Measurements from ENCODE around the gene MYNN.

Gene MYNN

DNA sequence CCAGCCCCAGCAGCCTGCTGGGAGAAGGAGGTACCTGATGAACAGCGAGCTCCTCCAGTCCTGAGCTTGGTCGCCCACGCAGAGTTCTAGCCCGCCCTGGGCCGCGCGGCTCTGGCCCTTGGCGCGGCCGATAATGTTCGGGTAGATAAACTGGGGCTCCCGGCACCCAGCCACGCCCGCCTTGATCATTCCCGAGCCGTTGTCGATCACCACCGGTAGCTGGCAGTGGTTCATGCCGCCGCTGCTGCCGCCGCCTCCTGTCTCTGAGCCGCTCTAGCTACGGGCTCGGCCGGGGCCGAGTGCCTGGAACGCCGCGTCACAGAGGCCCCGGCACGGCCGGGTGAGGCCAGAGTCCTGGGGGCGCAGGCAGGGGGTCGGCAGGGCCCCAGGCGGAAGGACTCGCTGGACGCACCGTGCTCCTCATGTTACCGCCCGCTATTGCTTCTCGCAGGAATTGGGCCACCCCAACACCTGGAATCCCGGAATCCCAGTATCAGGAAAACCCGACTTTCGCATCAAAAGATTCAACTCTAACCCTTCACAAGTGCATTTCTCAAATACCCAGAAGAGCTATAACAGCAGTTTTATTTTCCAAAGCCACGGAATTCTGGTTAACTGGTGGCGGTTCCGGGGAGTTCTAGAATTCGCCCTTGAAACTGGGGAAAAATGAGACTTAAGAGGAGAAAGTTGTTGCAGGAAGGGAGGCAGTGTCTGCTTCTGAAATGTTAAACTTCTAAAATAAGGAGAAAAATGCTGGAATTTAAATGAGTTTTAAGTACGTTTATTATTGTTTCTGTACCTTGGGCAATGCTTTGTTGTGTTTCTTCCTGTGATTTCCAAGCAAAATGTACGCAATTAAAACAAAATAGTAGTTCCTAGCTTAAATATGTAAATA lies 3.7 kb upstream of the MYNN start, which contains the start of gene ACTRT3:
ACTRT3 (minus strand) TSS at position 275 of the 895 bp plus-strand sequence; CDS start at position 234, 41 bp downstream.
- Histone ChIP-seq H2BK12ac (ENCODE audit: low read length) (no peak within 1 kb of the TSS), H3K27ac (replicated peaks; ENCODE audit: low read length) (peak within 1 kb of the TSS; percentile 73), H3K9ac (ENCODE audit: low read depth, low read length, poor library complexity) (peak within 1 kb of the TSS; percentile 44), H3K4me3 (ENCODE audit: low read length in 2 of 2) (peak within 1 kb of the TSS; percentile 21 to 81), H2BK15ac (ENCODE audit: low read length) (no peak within 1 kb of the TSS), H3K9me3 (replicated peaks in 1 of 2; ENCODE audit: control insufficient read depth in 2 of 2, insufficient read depth in 1 of 2, low read depth in 1 of 2, low read length in 2 of 2) (no peaks in the 10 kb centered on the region), H2AK5ac (ENCODE audit: low read depth, low read length) (no peak within 1 kb of the TSS), H3K4me2 (ENCODE audit: insufficient read depth, low read length, poor library complexity, severe bottlenecking) (peak within 1 kb of the TSS; percentile 69), H2BK120ac (ENCODE audit: low read depth, low read length) (no peak within 1 kb of the TSS), H3K14ac (ENCODE audit: low read length) (no peak within 1 kb of the TSS), H3K27me3 (ENCODE audit: control insufficient read depth in 3 of 3, insufficient read depth in 3 of 3, low read depth in 1 of 3, low read length in 3 of 3) (no peaks in the 10 kb centered on the region), H2AFZ (ENCODE audit: low read length) (peak within 1 kb of the TSS; percentile 90), H3K4me1 (ENCODE audit: control insufficient read depth in 2 of 2, insufficient read depth in 1 of 2, low read depth in 1 of 2, low read length in 2 of 2) (peaks cover 2 to 6% of the 10 kb centered on the region in 2 donors), H3K4ac (ENCODE audit: low read length) (no peak within 1 kb of the TSS), H3K18ac (ENCODE audit: low read length) (peak within 1 kb of the TSS; percentile 80), H3K36me3 (replicated peaks in 1 of 2; ENCODE audit: control insufficient read depth in 2 of 2, insufficient read depth in 2 of 2, low read length in 2 of 2) (peaks cover 2 to 5% of the 10 kb centered on the region in 2 donors), H3K23ac (ENCODE audit: low read depth, low read length, poor library complexity) (peak within 1 kb of the TSS; percentile 73), H3K79me1 (ENCODE audit: low read depth, low read length) (peaks cover 3% of the 10 kb centered on the region), H4K91ac (ENCODE audit: low read depth, low read length, poor library complexity) (no peak within 1 kb of the TSS), H4K8ac (ENCODE audit: low read depth, low read length) (no peak within 1 kb of the TSS), H2BK5ac (ENCODE audit: low read length) (no peak within 1 kb of the TSS)
- DNase-seq (ENCODE audit: low spot score), result peak; percentile 78
- WGBS, 2 donors (ENCODE audit: extremely low coverage in 2 of 2, insufficient read length in 2 of 2, insufficient replicate concordance in 1 of 2), result no CpG with 5 or more reads among the region's 51 CpGs

DNA sequence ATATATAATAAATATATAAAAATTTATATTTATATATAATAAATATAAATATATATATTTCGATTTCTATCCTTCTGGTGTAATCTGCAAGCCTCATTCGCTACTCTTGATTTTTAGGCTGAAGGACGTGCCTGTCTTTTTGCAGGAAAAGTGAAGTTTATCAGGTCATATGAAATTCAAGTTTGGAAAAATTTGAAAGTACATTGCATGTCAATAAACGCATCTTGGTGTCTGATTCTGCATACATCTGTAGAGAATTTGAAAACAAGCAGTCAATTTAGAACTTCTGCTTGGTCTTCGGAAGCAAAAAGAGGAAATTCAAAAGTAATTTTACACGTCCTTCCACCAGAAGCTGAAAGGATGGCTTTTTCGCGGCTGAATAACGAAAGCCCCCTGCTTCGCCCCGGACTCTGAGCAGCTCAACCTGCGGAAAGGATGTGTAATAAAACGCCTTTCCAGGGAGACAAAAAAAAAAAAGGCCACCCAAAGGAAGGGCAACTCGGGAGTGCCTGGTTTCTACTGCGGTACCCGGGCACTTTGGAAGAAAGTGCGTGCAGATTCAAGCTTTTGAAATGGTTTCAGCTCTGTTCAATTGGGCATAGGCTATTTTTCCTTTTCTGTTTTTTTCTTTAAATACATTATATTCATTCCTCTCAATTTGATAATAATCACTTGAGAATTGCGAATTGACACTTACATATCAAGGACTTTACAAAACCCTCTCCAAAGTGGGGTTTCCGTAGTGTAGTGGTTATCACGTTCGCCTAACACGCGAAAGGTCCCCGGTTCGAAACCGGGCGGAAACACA lies 1.5 kb upstream of the MYNN start:
- H3K27ac ChIP-seq (replicated peaks; ENCODE audit: low read length), result peak overlapping the region; percentile 84
- H3K14ac ChIP-seq (ENCODE audit: low read length), result no peak overlapping the region
- H3K23ac ChIP-seq (ENCODE audit: low read depth, low read length, poor library complexity), result no peak overlapping the region
- H3K4me1 ChIP-seq (ENCODE audit: control insufficient read depth in 2 of 2, insufficient read depth in 1 of 2, low read depth in 1 of 2, low read length in 2 of 2), result peaks cover 2 to 6% of the 10 kb centered on the region in 2 donors
- DNase-seq (ENCODE audit: low spot score), result peak; percentile 92
- no peak overlapping the region for H3K18ac ChIP-seq (ENCODE audit: low read length)
- H3K79me1 ChIP-seq (ENCODE audit: low read depth, low read length), result peaks cover 3% of the 10 kb centered on the region
- no peak overlapping the region for H2BK5ac ChIP-seq (ENCODE audit: low read length)
- H2AK5ac ChIP-seq (ENCODE audit: low read depth, low read length), result no peak overlapping the region
- H3K9ac ChIP-seq (ENCODE audit: low read depth, low read length, poor library complexity), result no peak overlapping the region
- no peak overlapping the region for H2BK15ac ChIP-seq (ENCODE audit: low read length)
- H2AFZ ChIP-seq (ENCODE audit: low read length), result peak overlapping the region; percentile 100
- peak overlapping the region; percentile 83 to 86 for H3K4me3 ChIP-seq (ENCODE audit: low read length in 2 of 2)
- no peaks in the 10 kb centered on the region for H3K9me3 ChIP-seq (replicated peaks in 1 of 2; ENCODE audit: control insufficient read depth in 2 of 2, insufficient read depth in 1 of 2, low read depth in 1 of 2, low read length in 2 of 2)
- no peak overlapping the region for H2BK120ac ChIP-seq (ENCODE audit: low read depth, low read length)
- H3K4me2 ChIP-seq (ENCODE audit: insufficient read depth, low read length, poor library complexity, severe bottlenecking), result peak overlapping the region; percentile 48
- H2BK12ac ChIP-seq (ENCODE audit: low read length), result no peak overlapping the region
- H3K36me3 ChIP-seq (replicated peaks in 1 of 2; ENCODE audit: control insufficient read depth in 2 of 2, insufficient read depth in 2 of 2, low read length in 2 of 2), result peaks cover 4 to 25% of the 10 kb centered on the region in 2 donors
- WGBS, 2 donors (ENCODE audit: extremely low coverage in 2 of 2, insufficient read length in 2 of 2, insufficient replicate concordance in 1 of 2), result no CpG with 5 or more reads among the region's 27 CpGs
- no peaks in the 10 kb centered on the region for H3K27me3 ChIP-seq (ENCODE audit: control insufficient read depth in 3 of 3, insufficient read depth in 3 of 3, low read depth in 1 of 3, low read length in 3 of 3)
- H3K4ac ChIP-seq (ENCODE audit: low read length), result no peak overlapping the region
- H4K91ac ChIP-seq (ENCODE audit: low read depth, low read length, poor library complexity), result no peak overlapping the region
- H4K8ac ChIP-seq (ENCODE audit: low read depth, low read length), result no peak overlapping the region

DNA sequence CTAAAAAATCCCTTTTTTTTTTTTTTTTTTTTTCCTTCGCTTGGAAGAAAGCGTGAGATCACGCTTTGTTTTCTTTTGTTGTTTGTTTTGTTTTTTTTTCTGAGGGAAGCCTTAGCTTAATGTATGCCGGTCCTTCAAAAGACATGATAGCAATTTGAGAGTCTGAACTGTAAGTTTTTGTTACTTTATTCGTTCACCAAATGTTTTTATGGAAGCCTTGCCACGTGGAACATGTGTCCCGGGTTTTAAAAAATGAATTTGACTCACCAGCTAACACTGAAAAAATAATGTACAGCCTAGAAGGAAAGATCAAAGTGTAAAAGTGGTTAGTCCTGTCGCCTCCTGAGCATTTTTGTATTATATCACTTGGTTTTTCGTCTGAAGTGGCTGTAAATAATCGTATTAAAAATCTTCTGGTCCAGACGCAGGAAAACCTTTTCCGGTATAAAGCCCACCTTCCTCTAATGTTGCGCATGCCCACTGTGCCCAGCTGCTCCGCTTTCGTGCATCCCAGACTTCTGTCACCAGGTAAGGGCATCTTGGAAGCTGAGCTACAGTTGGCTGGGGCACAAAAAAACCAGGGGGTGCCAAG lies 795 bp upstream of the MYNN start:
- Histone ChIP-seq H3K27ac (replicated peaks; ENCODE audit: low read length) (peak overlapping the region; percentile 81), H3K9ac (ENCODE audit: low read depth, low read length, poor library complexity) (no peak overlapping the region), H3K4me1 (ENCODE audit: control insufficient read depth in 2 of 2, insufficient read depth in 1 of 2, low read depth in 1 of 2, low read length in 2 of 2) (peaks cover 2 to 6% of the 10 kb centered on the region in 2 donors), H3K14ac (ENCODE audit: low read length) (no peak overlapping the region), H2BK5ac (ENCODE audit: low read length) (peak overlapping the region; percentile 94), H2BK120ac (ENCODE audit: low read depth, low read length) (no peak overlapping the region), H3K79me1 (ENCODE audit: low read depth, low read length) (peaks cover 5% of the 10 kb centered on the region), H3K36me3 (replicated peaks in 1 of 2; ENCODE audit: control insufficient read depth in 2 of 2, insufficient read depth in 2 of 2, low read length in 2 of 2) (peaks cover 4 to 32% of the 10 kb centered on the region in 2 donors), H2BK15ac (ENCODE audit: low read length) (peak overlapping the region; percentile 38), H4K91ac (ENCODE audit: low read depth, low read length, poor library complexity) (no peak overlapping the region), H4K8ac (ENCODE audit: low read depth, low read length) (no peak overlapping the region), H2BK12ac (ENCODE audit: low read length) (no peak overlapping the region), H3K4me2 (ENCODE audit: insufficient read depth, low read length, poor library complexity, severe bottlenecking) (peak overlapping the region; percentile 79), H3K4me3 (ENCODE audit: low read length in 2 of 2) (peak overlapping the region; percentile 83 to 98), H2AFZ (ENCODE audit: low read length) (peak overlapping the region; percentile 100), H3K23ac (ENCODE audit: low read depth, low read length, poor library complexity) (no peak overlapping the region), H3K18ac (ENCODE audit: low read length) (peak overlapping the region; percentile 94), H3K4ac (ENCODE audit: low read length) (no peak overlapping the region), H2AK5ac (ENCODE audit: low read depth, low read length) (no peak overlapping the region), H3K27me3 (ENCODE audit: control insufficient read depth in 3 of 3, insufficient read depth in 3 of 3, low read depth in 1 of 3, low read length in 3 of 3) (no peaks in the 10 kb centered on the region), H3K9me3 (replicated peaks in 1 of 2; ENCODE audit: control insufficient read depth in 2 of 2, insufficient read depth in 1 of 2, low read depth in 1 of 2, low read length in 2 of 2) (no peaks in the 10 kb centered on the region)
- peak; percentile 75 for DNase-seq (ENCODE audit: low spot score)
- no CpG with 5 or more reads among the region's 15 CpGs for WGBS, 2 donors (ENCODE audit: extremely low coverage in 2 of 2, insufficient read length in 2 of 2, insufficient replicate concordance in 1 of 2)

Data from neuronal stem cell (in vitro differentiated cells).